H1 (cell line): ENCODE data around the gene HMG20A.

Experiments used
- CTCF ChIP-seq, 3 experiments: IDR thresholded peaks; 1 replicate in 2 of 3; 2 replicates in 1 of 3; pipeline versions ENCODE4 v1.5.1 to v1.6.1; 2011; ENCODE audit warnings: low read length in 3 of 3, mild to moderate bottlenecking in 3 of 3, inconsistent platforms in 2 of 3, low read depth in 1 of 3, moderate library complexity in 1 of 3; ENCODE audit not compliant: insufficient read depth in 1 of 3; ENCODE audit errors: control extremely low read depth in 1 of 3
- HDAC6 ChIP-seq: IDR thresholded peaks from one replicate; pipeline ENCODE4 v1.7.1; 2012; ENCODE audit warnings: low read depth, mild to moderate bottlenecking, inconsistent platforms, low read length, moderate library complexity
- RFX5 ChIP-seq: IDR thresholded peaks from 2 replicates; pipeline ENCODE4 v1.6.1; 2011; ENCODE audit warnings: low read depth, low read length, improper control_type of control experiment, borderline replicate concordance
- RXRA ChIP-seq: IDR thresholded peaks from 2 replicates; pipeline ENCODE4 v1.6.1; 2011; ENCODE audit warnings: low read depth, mild to moderate bottlenecking, low read length, moderate library complexity; ENCODE audit not compliant: insufficient read depth

GRCh38 chr15:77468896-77469295, 48.2 kb downstream of the HMG20A start:
- TF ChIP-seq RFX5 (no peak), HDAC6 (no peak), RXRA (no peak), CTCF (IDR thresholded peaks at IDR 0.05; ENCODE audit: control extremely low read depth in 1 of 3, insufficient read depth in 1 of 3, low read depth in 1 of 3, low read length in 3 of 3) (no peak)
